ENCODE data around the gene TSNAX. TPM values are rescaled to one million over a fixed set of nuclear protein-coding genes. Genes with fewer than 3 reads are reported as not detected.

TSNAX gene
- total RNA-seq, 1 experiment from 2014 or later: 60.0 TPM

GRCh38 chr1:231534703-231535159, 6.3 kb downstream of the TSNAX start:
- no peak for DNase-seq (ENCODE audit: low spot score)
- intact Hi-C loops (cut with micrococcal nuclease; ENCODE audit: unreplicated experiment): no loop called here
- BruUV-seq (replicated peaks): no TSS peak
- TF ChIP-seq EZH2 (IDR thresholded peaks at IDR 0.05; ENCODE audit: borderline replicate concordance, low read depth, low read length, poor library complexity, severe bottlenecking): no peak
- TF ChIP-seq, protein P1, sequence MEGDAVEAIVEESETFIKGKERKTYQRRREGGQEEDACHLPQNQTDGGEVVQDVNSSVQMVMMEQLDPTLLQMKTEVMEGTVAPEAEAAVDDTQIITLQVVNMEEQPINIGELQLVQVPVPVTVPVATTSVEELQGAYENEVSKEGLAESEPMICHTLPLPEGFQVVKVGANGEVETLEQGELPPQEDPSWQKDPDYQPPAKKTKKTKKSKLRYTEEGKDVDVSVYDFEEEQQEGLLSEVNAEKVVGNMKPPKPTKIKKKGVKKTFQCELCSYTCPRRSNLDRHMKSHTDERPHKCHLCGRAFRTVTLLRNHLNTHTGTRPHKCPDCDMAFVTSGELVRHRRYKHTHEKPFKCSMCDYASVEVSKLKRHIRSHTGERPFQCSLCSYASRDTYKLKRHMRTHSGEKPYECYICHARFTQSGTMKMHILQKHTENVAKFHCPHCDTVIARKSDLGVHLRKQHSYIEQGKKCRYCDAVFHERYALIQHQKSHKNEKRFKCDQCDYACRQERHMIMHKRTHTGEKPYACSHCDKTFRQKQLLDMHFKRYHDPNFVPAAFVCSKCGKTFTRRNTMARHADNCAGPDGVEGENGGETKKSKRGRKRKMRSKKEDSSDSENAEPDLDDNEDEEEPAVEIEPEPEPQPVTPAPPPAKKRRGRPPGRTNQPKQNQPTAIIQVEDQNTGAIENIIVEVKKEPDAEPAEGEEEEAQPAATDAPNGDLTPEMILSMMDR (conservative IDR thresholded peaks at IDR 0.05; ENCODE audit: low read depth, low read length): no peak
- ChIA-PET POLR2A (ENCODE audit: low non-redundant PET) (no interaction called here), CTCF (no interaction called here)
- Histone ChIP-seq H3K27me3 (replicated peaks; ENCODE audit: insufficient read depth, low read depth, low read length, poor library complexity) (no peaks in the 10 kb centered on the region), H3K9me3 (ENCODE audit: low read depth, low read length, poor library complexity, severe bottlenecking) (no peaks in the 10 kb centered on the region), H3K4me3 (ENCODE audit: low read depth, low read length, poor library complexity, severe bottlenecking) (no peak overlapping the region), H3K27ac (ENCODE audit: low read depth, low read length, poor library complexity, severe bottlenecking) (no peak overlapping the region), H3K36me3 (ENCODE audit: insufficient read depth, low read length, poor library complexity, severe bottlenecking) (peaks cover 27% of the 10 kb centered on the region), H3K4me1 (ENCODE audit: insufficient read depth, low read length, poor library complexity, severe bottlenecking) (no peaks in the 10 kb centered on the region)

- no peak for DNase-seq (ENCODE audit: low spot score)
- Histone ChIP-seq H3K27me3 (replicated peaks; ENCODE audit: insufficient read depth, low read depth, low read length, poor library complexity) (no peaks in the 10 kb centered on the region), H3K27ac (ENCODE audit: low read depth, low read length, poor library complexity, severe bottlenecking) (no peak overlapping the region), H3K9me3 (ENCODE audit: low read depth, low read length, poor library complexity, severe bottlenecking) (peaks cover 5% of the 10 kb centered on the region), H3K4me1 (ENCODE audit: insufficient read depth, low read length, poor library complexity, severe bottlenecking) (no peaks in the 10 kb centered on the region), H3K4me3 (ENCODE audit: low read depth, low read length, poor library complexity, severe bottlenecking) (no peak overlapping the region), H3K36me3 (ENCODE audit: insufficient read depth, low read length, poor library complexity, severe bottlenecking) (peaks cover 34% of the 10 kb centered on the region)
- POLR2A ChIA-PET (ENCODE audit: low non-redundant PET): no interaction called here
- BruUV-seq (replicated peaks): no TSS peak
- intact Hi-C loops (cut with micrococcal nuclease; ENCODE audit: unreplicated experiment): no loop called here
- CTCF ChIA-PET: no interaction called here
- TF ChIP-seq EZH2 (IDR thresholded peaks at IDR 0.05; ENCODE audit: borderline replicate concordance, low read depth, low read length, poor library complexity, severe bottlenecking): no peak
- TF ChIP-seq, protein P1 (conservative IDR thresholded peaks at IDR 0.05; ENCODE audit: low read depth, low read length): no peak
Measured at GRCh38 chr1:231536099-231536498, 7.6 kb downstream of the TSNAX start.

DNA sequence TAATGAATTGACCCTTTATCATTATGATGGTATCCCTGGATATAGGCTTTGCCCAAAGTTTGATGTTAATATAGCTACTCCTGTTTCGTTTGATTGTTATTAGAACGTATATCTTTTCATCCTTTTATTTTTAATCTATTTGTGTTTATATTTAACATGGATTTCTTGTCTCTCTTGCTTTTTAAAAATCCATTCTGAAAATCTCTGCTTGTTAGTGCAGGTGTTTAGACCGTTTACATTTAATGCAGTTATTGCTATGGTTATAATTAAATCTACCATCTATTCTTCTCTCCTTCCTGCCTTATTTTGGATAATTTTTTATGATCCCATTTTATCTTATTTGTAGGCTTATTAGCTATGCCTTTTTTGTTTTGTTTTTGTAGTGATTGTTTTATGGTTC, 12.4 kb downstream of the TSNAX start:
- intact Hi-C loops (cut with micrococcal nuclease; ENCODE audit: unreplicated experiment): no loop called here

More for the DNA sequence above, 12.4 kb downstream of the TSNAX start:
- DNase-seq (ENCODE audit: low spot score): no peak
- no TSS peak for BruUV-seq (replicated peaks)
- Histone ChIP-seq H3K4me3 (ENCODE audit: low read depth, low read length, poor library complexity, severe bottlenecking) (no peak overlapping the region), H3K27ac (ENCODE audit: low read depth, low read length, poor library complexity, severe bottlenecking) (no peak overlapping the region), H3K9me3 (ENCODE audit: low read depth, low read length, poor library complexity, severe bottlenecking) (peaks cover 5% of the 10 kb centered on the region), H3K27me3 (replicated peaks; ENCODE audit: insufficient read depth, low read depth, low read length, poor library complexity) (no peaks in the 10 kb centered on the region), H3K36me3 (ENCODE audit: insufficient read depth, low read length, poor library complexity, severe bottlenecking) (peaks cover 49% of the 10 kb centered on the region), H3K4me1 (ENCODE audit: insufficient read depth, low read length, poor library complexity, severe bottlenecking) (peaks cover 7% of the 10 kb centered on the region)
- ChIA-PET CTCF (no interaction called here), POLR2A (ENCODE audit: low non-redundant PET) (no interaction called here)
- TF ChIP-seq, protein P1 (conservative IDR thresholded peaks at IDR 0.05; ENCODE audit: low read depth, low read length): no peak
- no peak for TF ChIP-seq EZH2 (IDR thresholded peaks at IDR 0.05; ENCODE audit: borderline replicate concordance, low read depth, low read length, poor library complexity, severe bottlenecking)
